ENCODE results near the gene FPR2. TPM values are rescaled to one million over a fixed set of nuclear protein-coding genes. Genes with fewer than 3 reads are reported as not detected.

FPR2 gene
- total RNA-seq, 1 experiment from 2014 or later = not detected

DNA sequence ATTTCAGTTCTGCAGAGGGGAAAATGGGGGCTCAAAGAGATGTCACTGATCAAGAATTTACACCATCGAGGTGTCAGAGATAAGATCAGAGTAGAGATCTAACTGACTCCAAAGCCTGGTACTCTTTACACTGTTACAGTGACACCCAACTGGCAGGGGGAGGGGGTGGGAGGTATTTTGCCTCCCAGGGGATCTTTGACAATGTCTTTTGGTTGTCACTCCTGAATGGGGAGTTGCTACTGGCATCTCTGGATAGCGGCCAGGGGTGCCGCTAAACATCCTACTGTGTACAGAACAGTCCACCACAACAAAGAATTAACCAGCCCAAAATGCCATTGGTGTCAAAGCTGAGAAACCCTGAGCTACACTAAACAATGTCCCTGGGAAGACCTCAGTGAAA is 37.1 kb downstream of the FPR2 start:
- Mint-ChIP-seq H3K4me3 (ENCODE audit: unreplicated experiment) (no peak overlapping the region), H3K9me3 (ENCODE audit: unreplicated experiment) (peaks cover 43% of the 10 kb centered on the region), H3K27me3 (ENCODE audit: insufficient read depth, unreplicated experiment) (no peaks in the 10 kb centered on the region), H3K27ac (ENCODE audit: unreplicated experiment) (no peak overlapping the region), H3K36me3 (ENCODE audit: insufficient read depth, unreplicated experiment) (no peaks in the 10 kb centered on the region), H3K4me1 (ENCODE audit: low read depth, unreplicated experiment) (no peaks in the 10 kb centered on the region)
- Histone ChIP-seq H3K9me3 (peaks cover 15% of the 10 kb centered on the region; the same call in 1 of the 2 replicates), H3K4me1 (no peaks in the 10 kb centered on the region), H3K36me3 (ENCODE audit: control insufficient read depth, insufficient read depth, low read length) (no peaks in the 10 kb centered on the region), H3K4me3 (ENCODE audit: low read depth, low read length) (no peak overlapping the region), H3K27me3 (replicated peaks; ENCODE audit: control insufficient read depth, insufficient read depth, low read length) (no peaks in the 10 kb centered on the region)
- POLR2A ChIA-PET = no interaction called here
- intact Hi-C loops (cut with micrococcal nuclease; ENCODE audit: unreplicated experiment) = no loop called here
- BruUV-seq (replicated peaks) = no TSS peak
- TF ChIP-seq, protein P1, sequence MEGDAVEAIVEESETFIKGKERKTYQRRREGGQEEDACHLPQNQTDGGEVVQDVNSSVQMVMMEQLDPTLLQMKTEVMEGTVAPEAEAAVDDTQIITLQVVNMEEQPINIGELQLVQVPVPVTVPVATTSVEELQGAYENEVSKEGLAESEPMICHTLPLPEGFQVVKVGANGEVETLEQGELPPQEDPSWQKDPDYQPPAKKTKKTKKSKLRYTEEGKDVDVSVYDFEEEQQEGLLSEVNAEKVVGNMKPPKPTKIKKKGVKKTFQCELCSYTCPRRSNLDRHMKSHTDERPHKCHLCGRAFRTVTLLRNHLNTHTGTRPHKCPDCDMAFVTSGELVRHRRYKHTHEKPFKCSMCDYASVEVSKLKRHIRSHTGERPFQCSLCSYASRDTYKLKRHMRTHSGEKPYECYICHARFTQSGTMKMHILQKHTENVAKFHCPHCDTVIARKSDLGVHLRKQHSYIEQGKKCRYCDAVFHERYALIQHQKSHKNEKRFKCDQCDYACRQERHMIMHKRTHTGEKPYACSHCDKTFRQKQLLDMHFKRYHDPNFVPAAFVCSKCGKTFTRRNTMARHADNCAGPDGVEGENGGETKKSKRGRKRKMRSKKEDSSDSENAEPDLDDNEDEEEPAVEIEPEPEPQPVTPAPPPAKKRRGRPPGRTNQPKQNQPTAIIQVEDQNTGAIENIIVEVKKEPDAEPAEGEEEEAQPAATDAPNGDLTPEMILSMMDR (IDR thresholded peaks at IDR 0.05; ENCODE audit: insufficient read depth in 1 of 2, low read depth in 1 of 2, low read length in 1 of 2, severe bottlenecking in 1 of 2, unreplicated experiment in 1 of 2) = no peak
- CTCF ChIA-PET = no interaction called here
- DNase-seq = no peak

DNA sequence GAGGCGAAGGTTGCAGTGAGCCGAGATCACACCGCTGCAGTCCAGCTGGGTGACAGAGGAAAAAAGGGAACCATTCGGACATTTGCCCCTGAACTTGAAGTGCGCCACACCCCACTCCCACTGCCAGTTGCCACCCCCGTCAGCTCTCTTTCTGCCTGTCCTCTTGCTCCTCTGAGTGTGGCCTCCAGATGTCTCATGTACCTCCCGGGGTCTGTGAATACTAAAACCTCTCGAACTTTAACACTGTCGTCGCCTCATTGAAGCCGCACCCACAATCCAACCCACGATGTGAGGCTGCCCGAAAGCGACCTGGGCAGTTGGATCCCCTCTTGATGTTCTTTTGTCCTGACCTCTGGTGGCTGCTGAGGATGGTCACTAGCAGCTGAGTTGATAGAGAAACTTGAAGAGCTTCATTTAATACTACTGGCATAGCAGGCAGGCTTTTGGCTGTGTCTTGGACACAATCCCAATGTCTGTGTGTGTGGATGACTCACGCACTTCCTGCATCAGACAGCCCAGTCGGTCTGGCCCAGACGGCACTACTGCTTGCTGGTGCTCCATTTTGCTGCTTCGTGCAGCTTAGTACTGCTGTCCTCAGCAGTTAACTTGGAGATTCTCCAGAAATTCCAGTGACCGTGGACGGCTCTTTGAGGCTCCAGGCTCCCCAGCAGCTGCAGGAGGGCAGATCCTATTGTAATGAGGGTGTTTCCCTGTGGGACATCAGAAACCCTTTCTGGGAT is 38.2 kb downstream of the FPR2 start:
- intact Hi-C loops (cut with micrococcal nuclease; ENCODE audit: unreplicated experiment) = no loop called here
- no TSS peak for BruUV-seq (replicated peaks)
- no peak for DNase-seq
- Mint-ChIP-seq H3K27ac (ENCODE audit: unreplicated experiment) (no peak overlapping the region), H3K4me3 (ENCODE audit: unreplicated experiment) (no peak overlapping the region), H3K9me3 (ENCODE audit: unreplicated experiment) (peaks cover 52% of the 10 kb centered on the region), H3K4me1 (ENCODE audit: low read depth, unreplicated experiment) (no peaks in the 10 kb centered on the region), H3K36me3 (ENCODE audit: insufficient read depth, unreplicated experiment) (no peaks in the 10 kb centered on the region), H3K27me3 (ENCODE audit: insufficient read depth, unreplicated experiment) (no peaks in the 10 kb centered on the region)
- Histone ChIP-seq H3K36me3 (ENCODE audit: control insufficient read depth, insufficient read depth, low read length) (no peaks in the 10 kb centered on the region), H3K9me3 (peaks cover 23% of the 10 kb centered on the region), H3K4me3 (ENCODE audit: low read depth, low read length) (no peak overlapping the region), H3K4me1 (no peaks in the 10 kb centered on the region), H3K27me3 (replicated peaks; ENCODE audit: control insufficient read depth, insufficient read depth, low read length) (no peaks in the 10 kb centered on the region)
- TF ChIP-seq, protein P1 (IDR thresholded peaks at IDR 0.05; ENCODE audit: insufficient read depth in 1 of 2, low read depth in 1 of 2, low read length in 1 of 2, severe bottlenecking in 1 of 2, unreplicated experiment in 1 of 2) = no peak
- CTCF ChIA-PET = no interaction called here
- POLR2A ChIA-PET = no interaction called here

DNA sequence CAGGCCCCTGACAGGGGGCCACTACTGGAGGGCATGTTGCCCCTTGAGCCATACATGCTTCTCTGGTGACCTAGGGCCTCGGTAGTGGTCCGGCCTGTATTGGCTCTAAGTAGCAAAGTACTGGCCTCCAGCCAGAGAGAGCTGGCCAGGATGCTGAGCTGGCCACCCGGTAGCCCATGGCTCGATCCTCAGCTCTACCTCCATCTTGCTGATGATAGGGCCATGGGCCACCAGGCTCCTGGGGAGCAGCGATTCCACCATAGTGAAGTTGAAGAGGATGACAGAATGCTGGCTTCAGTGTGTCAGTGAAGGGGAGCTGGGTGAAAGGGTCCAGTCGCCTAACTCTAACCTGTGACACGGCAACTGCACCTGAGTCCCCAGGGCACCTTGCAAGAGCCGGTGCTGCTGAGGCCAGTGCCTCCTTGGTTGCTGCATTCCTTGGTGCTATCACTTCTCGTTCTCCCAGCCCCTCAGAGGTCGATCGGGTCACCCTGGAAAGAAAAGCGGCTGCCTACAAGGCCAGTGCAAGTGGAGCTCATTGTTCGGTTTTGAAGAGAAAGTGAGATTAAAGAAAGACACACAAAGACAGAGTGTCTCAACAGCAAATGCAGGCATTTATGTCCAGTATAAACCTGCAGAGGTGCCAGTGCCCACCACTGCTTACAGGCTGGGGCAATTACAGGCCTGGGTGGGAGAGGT is 38.9 kb downstream of the FPR2 start:
- TF ChIP-seq, protein P1 (IDR thresholded peaks at IDR 0.05; ENCODE audit: insufficient read depth in 1 of 2, low read depth in 1 of 2, low read length in 1 of 2, severe bottlenecking in 1 of 2, unreplicated experiment in 1 of 2) = no peak
- POLR2A ChIA-PET = no interaction called here
- no TSS peak for BruUV-seq (replicated peaks)
- no peaks in the 10 kb centered on the region for H3K36me3 Mint-ChIP-seq (ENCODE audit: insufficient read depth, unreplicated experiment)
- peaks cover 30% of the 10 kb centered on the region for H3K9me3 ChIP-seq
- peaks cover 59% of the 10 kb centered on the region for H3K9me3 Mint-ChIP-seq (ENCODE audit: unreplicated experiment)
- no peak overlapping the region for H3K4me3 ChIP-seq (ENCODE audit: low read depth, low read length)
- H3K4me1 ChIP-seq = no peaks in the 10 kb centered on the region
- H3K36me3 ChIP-seq (ENCODE audit: control insufficient read depth, insufficient read depth, low read length) = no peaks in the 10 kb centered on the region
- H3K27me3 Mint-ChIP-seq (ENCODE audit: insufficient read depth, unreplicated experiment) = no peaks in the 10 kb centered on the region
- no peaks in the 10 kb centered on the region for H3K4me1 Mint-ChIP-seq (ENCODE audit: low read depth, unreplicated experiment)
- intact Hi-C loops (cut with micrococcal nuclease; ENCODE audit: unreplicated experiment) = no loop called here
- no peak for DNase-seq
- H3K27ac Mint-ChIP-seq (ENCODE audit: unreplicated experiment) = no peak overlapping the region
- no peaks in the 10 kb centered on the region for H3K27me3 ChIP-seq (replicated peaks; ENCODE audit: control insufficient read depth, insufficient read depth, low read length)
- CTCF ChIA-PET = no interaction called here
- H3K4me3 Mint-ChIP-seq (ENCODE audit: unreplicated experiment) = no peak overlapping the region
